DND-41 (cell line): ENCODE data around the gene FBXO28.

Experiments used
- EZH2 ChIP-seq: IDR thresholded peaks from 3 replicates; pipeline ENCODE4 v1.6.1; 2012; ENCODE audit warnings: borderline replicate concordance, low read depth, mild to moderate bottlenecking, moderate library complexity, low read length, inconsistent platforms; ENCODE audit not compliant: severe bottlenecking
- TF ChIP-seq, protein P1 (sequence below): IDR thresholded peaks from 2 replicates; pipeline ENCODE4 v1.5.1; 2012; ENCODE audit warnings: borderline replicate concordance, low read length, moderate library complexity, mild to moderate bottlenecking; ENCODE audit not compliant: poor library complexity, severe bottlenecking; ENCODE audit errors: extremely low read depth

DNA sequence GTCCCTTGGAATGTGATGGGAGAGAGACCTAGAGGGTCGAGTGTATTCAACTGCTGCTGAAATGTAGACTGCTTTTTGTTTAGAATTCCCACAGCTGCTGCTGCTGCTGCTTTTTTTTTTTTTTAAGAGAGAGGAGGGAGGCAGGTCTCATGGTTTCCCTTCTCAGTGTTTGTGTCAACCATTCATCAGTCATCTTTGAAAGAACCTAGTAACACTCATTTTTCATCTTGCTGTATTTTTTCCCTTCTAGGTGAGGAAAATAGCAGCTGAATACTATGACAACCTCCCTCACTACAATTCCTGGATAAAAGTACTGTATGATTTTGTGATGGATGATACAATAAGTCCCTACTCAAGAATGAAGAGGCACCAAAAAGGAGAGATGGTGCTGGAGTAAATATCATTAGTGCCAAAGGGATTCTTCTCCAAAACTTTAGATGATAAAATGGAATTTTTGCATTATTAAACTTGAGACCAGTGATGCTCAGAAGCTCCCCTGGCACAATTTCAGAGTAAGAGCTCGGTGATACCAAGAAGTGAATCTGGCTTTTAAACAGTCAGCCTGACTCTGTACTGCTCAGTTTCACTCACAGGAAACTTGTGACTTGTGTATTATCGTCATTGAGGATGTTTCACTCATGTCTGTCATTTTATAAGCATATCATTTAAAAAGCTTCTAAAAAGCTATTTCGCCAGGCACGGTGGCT is 78.3 kb downstream of the FBXO28 start:
- no peak for TF ChIP-seq EZH2
- TF ChIP-seq, protein P1, sequence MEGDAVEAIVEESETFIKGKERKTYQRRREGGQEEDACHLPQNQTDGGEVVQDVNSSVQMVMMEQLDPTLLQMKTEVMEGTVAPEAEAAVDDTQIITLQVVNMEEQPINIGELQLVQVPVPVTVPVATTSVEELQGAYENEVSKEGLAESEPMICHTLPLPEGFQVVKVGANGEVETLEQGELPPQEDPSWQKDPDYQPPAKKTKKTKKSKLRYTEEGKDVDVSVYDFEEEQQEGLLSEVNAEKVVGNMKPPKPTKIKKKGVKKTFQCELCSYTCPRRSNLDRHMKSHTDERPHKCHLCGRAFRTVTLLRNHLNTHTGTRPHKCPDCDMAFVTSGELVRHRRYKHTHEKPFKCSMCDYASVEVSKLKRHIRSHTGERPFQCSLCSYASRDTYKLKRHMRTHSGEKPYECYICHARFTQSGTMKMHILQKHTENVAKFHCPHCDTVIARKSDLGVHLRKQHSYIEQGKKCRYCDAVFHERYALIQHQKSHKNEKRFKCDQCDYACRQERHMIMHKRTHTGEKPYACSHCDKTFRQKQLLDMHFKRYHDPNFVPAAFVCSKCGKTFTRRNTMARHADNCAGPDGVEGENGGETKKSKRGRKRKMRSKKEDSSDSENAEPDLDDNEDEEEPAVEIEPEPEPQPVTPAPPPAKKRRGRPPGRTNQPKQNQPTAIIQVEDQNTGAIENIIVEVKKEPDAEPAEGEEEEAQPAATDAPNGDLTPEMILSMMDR, result no peak
